G401 (cell line): ENCODE measurements around the gene ST3GAL5. TPM values are rescaled to one million over a fixed set of nuclear protein-coding genes. Genes with fewer than 3 reads are reported as not detected.

ENCODE experiments used
- DNase-seq: peaks from one replicate; pipeline ENCODE4 v3.0.0-alpha.2; 2015; ENCODE audit warnings: low spot score
- in situ Hi-C: cut with HindIII; loops from 2 replicates; pipeline ENCODE4 v1.10.0; 2016; ENCODE audit warnings: low sequenced_read_pairs, mixed read lengths
- total RNA-seq: library from RNA; depleted of rRNA; stranded (reverse); fragments of >200 nt; shearing (Covaris generic); gene quantifications from 2 replicates; pipeline ENCODE4 v1.2.3, GENCODE V29; 2014

Gene ST3GAL5
- total RNA-seq, 1 experiment from 2014 or later = 118 TPM

DNA sequence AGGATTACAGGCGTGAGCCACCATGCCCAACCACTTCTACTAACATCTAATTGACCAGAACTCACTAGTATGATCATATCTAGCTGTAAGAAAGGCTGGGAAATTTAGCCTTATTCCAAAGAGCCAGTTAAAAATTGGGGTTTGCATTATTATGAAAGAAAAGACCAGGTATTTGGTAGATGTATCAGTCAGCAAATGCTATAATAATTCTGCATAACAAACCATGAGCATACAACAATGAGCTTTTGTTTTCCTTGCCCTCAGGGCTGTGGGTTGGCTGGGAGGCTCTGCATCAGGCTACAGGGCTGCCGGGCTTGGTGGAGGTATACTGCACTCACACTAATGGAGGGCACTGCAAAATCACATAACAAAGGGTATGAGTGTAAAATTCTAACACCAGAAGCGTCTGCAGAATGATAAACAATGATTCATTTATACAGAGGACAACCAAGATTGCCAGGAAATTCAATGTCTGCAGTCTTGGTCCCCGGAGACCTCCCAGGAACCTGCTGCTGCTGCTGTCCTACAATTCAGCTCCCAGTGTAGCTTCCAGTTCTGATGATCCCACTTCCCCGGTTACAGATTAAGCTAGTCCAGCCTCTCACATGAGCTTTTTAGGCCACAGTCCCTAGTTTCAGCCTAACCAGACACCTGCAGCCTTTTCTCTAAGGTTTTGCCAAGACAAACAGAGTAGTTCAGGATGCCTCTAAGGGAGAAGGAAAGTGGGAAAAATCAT is 32.2 kb upstream of the ST3GAL5 start:
- no peak for DNase-seq
- in situ Hi-C loops = no loop called here

- in situ Hi-C loops = no loop called here
- no peak for DNase-seq
Observed at GRCh38 chr2:85917887-85918795, 29.4 kb upstream of the ST3GAL5 start.

DNA sequence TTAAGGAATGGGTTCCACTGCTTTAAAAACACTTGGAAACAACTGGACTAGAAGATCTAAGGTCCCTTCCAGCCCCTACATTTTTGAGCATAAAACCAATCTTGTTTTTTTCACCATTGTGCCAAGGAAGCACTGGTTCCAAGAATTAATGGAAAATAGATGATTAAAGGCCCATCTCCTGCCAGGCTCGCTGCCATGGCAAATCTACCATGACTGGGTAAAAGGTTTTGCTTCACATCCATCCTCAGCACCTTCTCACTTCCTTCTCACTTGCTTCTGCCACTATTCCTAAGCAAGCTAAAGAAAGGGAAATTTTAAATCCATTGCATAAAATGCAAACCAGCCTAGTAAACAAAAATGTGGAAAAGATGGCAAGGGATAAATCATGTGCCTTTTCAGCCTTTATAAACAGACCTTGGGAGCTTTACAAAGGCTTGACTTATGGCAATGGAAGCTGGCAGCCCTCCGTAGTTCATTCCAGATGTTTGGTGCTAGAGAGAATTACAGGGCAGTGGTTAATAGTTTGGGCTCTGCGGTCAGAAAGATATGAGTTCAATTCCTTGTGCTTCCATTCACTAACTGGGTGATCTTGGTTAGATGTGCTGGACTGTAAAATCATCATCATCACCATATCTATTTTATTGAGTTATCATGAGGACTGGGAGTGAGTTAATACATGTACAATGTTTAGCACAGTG is 27.0 kb upstream of the ST3GAL5 start:
- no peak for DNase-seq
- in situ Hi-C loops = no loop called here

DNA sequence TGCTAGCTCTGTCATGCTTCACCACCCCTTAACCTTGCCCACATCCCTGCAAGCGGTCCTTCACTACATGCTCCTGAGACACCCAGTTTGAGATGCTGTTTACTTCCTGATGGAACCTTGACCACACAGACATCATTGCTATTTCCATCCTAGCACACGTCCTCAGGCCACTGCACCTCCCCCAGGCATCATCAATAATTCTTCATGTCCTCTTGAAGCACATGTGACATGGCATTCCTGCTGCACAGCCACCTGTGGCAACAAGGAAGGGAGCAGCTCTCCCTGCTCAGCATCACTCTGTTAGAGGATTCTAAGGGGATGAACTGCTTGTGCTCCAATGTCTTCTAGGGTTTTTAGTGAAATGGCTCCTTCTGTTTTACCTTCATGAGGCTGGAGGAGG is 26.1 kb upstream of the ST3GAL5 start:
- no peak for DNase-seq
- in situ Hi-C loops = no loop called here

DNA sequence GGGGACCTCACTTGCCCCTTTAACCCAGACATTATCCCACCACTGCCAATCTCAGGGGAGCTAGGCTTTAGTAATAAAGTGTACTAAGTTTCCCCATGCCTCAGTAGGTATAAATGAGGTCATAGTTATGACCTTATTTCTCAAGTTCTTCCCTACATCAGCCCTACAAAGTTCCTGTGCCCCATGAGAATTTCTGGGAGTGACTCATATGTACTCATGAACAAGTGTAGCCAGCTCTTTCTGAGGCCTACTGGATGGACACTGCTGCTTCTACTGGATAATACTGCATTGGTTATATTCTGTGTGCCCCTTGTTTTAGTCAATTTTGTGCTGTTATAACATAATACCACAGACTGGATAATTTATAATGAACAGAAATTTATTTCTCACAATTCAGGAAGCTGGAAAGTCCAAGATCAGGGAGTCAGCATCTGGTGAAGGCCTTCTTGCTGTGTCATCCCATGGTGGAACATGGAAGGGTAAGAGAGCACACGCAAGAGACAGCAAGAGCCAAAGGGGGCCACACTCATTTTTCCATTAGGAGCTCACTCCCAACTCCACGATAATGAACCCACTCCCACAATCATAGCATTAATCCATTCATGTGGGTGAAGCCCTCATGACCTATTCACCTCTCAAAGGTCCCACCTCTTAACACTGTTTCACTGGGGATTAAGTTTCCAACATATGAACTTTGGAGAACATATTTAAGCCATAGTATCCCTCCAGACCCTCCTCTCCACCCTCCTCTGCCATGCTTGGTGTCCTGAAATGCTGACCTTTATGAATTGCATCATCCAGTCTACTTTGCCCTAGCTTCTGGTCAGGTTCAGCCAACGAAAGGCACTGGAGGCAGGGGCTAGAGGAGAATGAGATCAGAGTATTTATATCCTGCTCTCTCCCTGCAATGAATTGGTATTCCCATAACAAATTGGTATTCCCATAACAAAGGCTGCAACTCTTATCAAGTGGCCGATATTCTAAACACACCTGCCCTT is 25.4 kb upstream of the ST3GAL5 start:
- in situ Hi-C loops = no loop called here
- DNase-seq = no peak

DNA sequence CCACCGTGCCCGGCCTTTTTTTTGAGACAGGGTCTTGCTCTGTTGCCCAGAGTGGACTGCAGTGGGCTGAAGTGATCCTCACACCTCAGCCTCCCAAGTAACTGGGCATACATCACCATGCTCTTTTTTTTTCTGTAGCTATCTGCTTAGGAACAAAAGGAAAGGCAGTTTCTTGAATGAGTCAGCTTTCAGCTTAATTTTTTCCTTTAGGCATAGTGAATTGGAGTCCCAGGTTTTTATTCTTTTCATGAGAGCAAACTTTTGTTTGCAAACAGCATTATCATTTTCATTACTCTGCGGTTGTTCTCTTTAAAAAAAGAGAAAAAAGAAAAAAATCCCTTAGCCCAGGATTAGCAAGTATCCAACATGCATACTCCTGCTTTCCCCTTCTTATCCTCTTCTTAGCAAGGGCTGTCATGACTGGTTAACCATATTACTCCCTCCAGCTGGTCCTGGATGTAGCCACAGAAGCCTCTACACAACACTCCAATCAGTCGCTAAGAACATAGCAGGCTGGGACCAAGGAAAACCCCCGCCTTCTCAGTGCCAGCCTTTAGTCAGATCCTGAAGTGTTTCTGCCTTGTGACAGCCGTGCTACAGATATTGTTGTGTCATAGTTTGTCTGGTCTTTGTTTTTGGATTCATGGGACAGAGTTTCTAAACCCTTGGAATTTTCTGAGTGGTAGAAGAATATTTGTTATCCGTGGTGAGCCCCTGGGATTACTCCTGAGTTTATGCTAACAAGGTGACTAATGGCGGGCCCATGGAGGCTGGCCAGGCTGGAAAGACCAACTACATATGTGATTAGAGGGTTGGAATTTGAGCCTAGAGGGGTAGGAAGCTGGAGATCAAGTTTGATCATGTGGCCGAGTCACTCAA is 23.3 kb upstream of the ST3GAL5 start:
- in situ Hi-C loops = no loop called here
- DNase-seq = no peak

GRCh38 chr2:85911097-85911496 is 22.3 kb upstream of the ST3GAL5 start:
- in situ Hi-C loops = no loop called here
- DNase-seq = no peak

DNA sequence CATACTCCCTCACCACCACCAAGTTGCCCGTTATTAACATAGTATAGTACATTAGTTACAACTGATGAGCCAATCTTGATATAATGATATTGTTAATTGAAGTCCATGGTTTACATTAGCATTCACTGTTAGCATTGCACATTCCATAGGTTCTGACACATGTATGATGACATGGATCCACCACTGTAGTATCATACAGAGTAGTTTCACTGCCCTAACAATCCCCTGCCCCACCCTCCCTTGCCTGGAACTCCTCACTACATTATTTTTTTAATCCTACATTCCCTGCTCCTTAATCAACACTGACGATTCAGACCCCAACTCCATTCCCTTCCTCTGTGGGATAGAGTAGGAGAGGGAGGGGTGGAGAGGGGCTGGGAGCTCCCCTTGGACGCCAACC is 20.2 kb upstream of the ST3GAL5 start:
- no peak for DNase-seq
- in situ Hi-C loops = no loop called here

DNA sequence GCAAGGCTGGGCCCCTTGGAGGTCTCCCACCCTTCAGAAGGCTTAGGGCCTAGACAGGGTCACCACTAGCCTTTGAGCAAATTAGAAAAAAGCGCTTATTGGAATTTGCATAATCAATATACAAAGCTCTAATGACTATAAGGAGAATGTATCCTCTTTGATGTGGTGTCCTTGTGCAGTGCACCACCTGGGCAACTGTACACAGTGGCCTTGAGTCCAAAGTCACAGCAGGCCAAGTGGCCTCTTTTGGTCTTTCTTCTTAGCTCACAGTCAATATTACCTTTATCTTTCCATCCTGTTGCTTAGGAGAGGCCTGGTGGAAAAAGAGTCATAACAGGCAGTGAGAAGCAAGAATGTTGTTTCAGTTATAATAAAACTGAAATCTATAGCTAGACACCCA is 19.7 kb upstream of the ST3GAL5 start:
- in situ Hi-C loops = no loop called here
- DNase-seq = no peak

- in situ Hi-C loops = no loop called here
- no peak for DNase-seq
Observed at GRCh38 chr2:85907671-85908157, 18.9 kb upstream of the ST3GAL5 start.

DNA sequence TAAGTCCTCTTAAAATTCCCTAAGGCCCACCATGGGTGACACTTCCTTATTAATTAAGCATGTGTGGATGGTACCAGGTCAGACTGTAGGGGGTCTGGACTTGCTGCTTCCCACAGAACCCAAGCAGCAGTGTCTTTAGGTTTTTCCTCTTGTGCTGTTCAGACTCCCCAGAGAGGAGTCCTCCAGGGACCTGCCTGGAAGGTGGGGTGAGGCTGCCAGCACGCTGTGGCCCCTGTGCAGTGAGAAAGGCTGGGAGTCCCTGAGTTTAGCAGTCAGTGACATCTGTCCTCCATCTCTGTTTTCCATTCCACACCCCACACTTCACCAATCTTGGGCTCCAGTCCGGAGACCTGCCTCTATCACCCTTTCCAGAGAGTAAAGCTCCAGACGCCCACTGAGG is 18.0 kb upstream of the ST3GAL5 start:
- in situ Hi-C loops = no loop called here
- no peak for DNase-seq

DNA sequence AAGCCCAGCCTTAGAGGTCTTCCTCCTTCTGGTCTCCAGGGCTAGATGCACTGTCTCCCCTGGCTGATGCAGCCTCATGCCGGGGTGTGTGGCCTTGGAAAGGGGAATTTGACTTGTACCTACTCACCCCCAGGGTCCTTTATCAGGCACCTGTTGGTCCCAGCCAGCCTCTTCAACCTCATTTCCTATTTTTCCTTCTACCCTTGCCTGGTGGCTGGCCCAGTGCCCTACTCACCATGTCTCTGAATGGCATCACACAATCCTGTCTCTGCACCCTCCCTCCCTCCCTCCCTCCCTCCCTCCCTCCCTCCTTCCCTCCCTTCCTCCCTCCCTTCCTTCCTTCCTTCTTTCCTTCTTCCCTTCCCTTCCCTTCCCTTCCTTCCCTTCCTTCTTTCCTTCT is 17.1 kb upstream of the ST3GAL5 start:
- no peak for DNase-seq
- in situ Hi-C loops = no loop called here

DNA sequence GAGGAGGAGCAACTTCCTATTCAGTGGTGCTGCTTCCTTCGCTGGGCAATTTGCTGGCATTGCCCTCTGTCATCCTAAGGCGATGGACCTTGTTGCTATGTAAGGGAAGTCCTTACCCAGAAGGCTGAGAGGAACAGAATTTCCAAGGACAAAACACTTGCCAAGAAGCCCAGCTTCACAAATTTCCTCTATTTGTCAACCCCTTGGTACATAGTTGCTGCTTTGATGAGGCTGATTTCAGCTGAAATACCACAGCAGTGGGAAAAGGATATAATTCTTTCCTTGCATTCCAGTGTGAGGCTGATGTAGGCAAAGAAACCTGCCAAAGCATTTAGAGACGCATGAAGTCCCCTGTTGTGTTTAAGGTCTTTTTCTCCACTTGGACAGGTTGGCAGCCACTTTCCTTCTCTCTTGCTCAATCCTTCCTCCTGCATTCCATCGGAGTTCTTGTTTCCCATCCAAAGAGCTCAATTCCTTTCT is 16.4 kb upstream of the ST3GAL5 start:
- in situ Hi-C loops = no loop called here
- DNase-seq = no peak

DNA sequence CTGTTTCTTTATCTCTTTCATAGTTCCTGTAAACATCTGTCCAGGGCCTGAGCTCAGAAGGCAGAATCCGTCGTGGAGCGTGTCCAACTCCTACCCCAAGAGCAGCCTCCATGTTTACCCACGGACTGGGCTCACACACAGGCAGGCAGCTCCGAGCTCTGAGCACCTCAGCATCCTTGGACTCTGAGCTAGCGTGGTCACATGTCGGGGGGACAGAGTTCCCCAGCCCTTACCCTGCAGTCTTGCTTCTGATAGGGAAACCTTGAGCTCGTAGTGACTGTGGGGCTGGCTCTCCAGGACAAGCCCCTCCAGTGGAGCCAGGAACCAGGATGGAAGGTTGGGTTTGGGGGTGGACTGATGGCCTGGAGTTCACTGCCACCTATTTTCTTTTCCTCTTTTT is 15.1 kb upstream of the ST3GAL5 start:
- DNase-seq = no peak
- in situ Hi-C loops = no loop called here

DNA sequence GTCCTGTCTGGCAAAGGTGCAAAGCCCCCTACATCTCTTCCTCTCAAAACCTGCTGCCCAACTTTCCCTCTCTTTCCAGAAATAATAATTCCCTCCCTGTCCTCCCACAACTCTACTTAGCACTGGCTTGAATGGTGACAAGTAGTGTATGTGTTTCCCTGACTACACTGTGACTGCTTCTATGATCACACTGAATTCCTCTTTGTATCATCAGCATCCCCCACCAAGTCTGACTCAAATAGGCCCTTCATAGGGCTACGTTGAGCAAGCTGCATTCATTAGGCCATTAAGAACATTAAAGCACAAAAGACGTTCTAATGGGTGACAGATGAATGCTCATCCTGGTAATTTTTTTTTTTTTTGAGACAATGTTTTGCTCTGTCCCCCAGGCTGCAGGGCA is 13.7 kb upstream of the ST3GAL5 start:
- in situ Hi-C loops = no loop called here
- peak; percentile 27 for DNase-seq

DNA sequence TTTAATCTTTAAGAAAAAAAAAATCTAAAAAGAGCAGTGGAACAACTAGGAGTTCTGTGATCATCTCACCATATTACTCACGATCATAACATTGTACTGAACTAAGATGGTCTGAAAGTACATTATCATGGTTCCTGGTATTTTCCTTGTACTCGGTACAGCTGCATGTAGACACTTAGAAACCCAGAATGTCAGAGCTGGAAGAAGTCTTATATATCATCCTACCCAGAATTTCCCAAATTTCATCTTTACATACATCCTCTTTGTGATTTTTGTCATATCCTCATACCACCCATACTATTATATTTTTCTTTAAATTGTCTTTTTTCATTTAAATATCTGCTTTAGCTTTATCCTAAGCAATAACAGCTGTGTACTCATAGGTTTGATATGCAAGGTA is 12.4 kb upstream of the ST3GAL5 start:
- in situ Hi-C loops = no loop called here
- no peak for DNase-seq

GRCh38 chr2:85900366-85900765 is 11.6 kb upstream of the ST3GAL5 start:
- DNase-seq = no peak
- in situ Hi-C loops = no loop called here

DNA sequence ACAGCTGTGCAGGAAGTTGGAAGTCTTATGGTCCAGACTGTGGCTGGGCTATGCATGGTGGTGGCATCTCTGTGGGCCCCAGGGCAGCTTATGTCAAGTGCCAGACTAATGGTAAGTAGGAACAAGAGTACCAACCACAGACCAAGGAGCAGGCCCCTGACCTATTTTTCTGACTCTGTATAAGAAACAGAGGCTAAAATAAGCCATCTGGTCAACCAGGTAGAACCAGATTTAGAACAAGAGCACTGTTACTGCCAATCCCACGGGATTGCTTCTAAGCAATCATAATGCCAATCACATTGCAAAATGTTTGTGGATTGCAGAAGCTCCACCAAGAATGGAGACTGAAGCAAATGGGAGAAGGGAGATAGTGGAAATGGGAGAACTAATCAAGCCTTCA is 11.1 kb upstream of the ST3GAL5 start:
- in situ Hi-C loops = no loop called here
- no peak for DNase-seq
